Testis (tissue), 3 donors: Measurements from ENCODE around the gene MGLL. TPM values are rescaled to one million over a fixed set of nuclear protein-coding genes. Genes with fewer than 3 reads are reported as not detected.
A peak's percentile ranks its signal among the peaks of the same experiment; 100 is the strongest.

Experiments
- DNase-seq: peaks from one replicate; pipeline ENCODE4 v3.0.0-alpha.2; 2019
- H3K27ac ChIP-seq, 2 donors: fragments of 200-600 bp; sonication (generic); one replicate each; pipeline ENCODE4 v1.5.1; 2019
- H3K27me3 ChIP-seq: fragments of 200-600 bp; sonication (generic); one replicate; pipeline ENCODE4 v1.5.1; 2019
- H3K36me3 ChIP-seq: fragments of 200-600 bp; sonication (generic); one replicate; pipeline ENCODE4 v1.5.1; 2017; ENCODE audit warnings: low read depth; ENCODE audit errors: missing control alignments
- H3K4me1 ChIP-seq: fragments of 200-600 bp; sonication (generic); one replicate; pipeline ENCODE4 v1.5.1; 2019
- H3K4me3 ChIP-seq, 2 donors: fragments of 200-600 bp; sonication (generic); one replicate each; pipeline ENCODE4 v1.5.1; 2017 to 2019
- H3K9me3 ChIP-seq: fragments of 200-600 bp; sonication (generic); one replicate; pipeline ENCODE4 v1.5.1; 2017
- POLR2A ChIP-seq: fragments of 450-650 bp; IDR thresholded peaks from one replicate; pipeline ENCODE4 v1.6.1; 2017; ENCODE audit warnings: antibody characterized with exemption, mild to moderate bottlenecking, moderate library complexity
- WGBS, 2 donors: methylation state at CpG; one replicate each; pipeline ENCODE4 v1.1.5; 2018; 5-methylcytosine and 5-hydroxymethylcytosine counted together
- intact Hi-C: fragments of 100-400 bp; cut with DNase I; formaldehyde crosslinking; loops from one replicate; pipeline ENCODE4 v1.15.1; 2023; ENCODE audit warnings: low total_unique reads
- polyA plus RNA-seq: library from polyadenylated mRNA; stranded (reverse); fragments of 350-450 nt; fragmentation: Illumina TruSeq; extraction: RNeasy Lipid Tissue Mini Kit (QIAGEN cat#74804); gene quantifications from one replicate; pipeline ENCODE4 v1.2.3, GENCODE V29; 2014; ENCODE audit warnings: low read depth, low replicate concordance; ENCODE audit not compliant: insufficient read depth
- total RNA-seq, 2 donors: library from RNA; depleted of rRNA; stranded (reverse); fragments of >200 nt; gene quantifications; one replicate each; pipeline ENCODE4 v1.2.3, GENCODE V29; 2016
- TF ChIP-seq, protein P1 (sequence below), 3 experiments: fragments of 450-650 bp in 2 of 3; fragments of 200-600 bp in 1 of 3; sonication (generic) in 1 of 3; IDR thresholded peaks; one replicate each; pipeline ENCODE4 v1.5.1; 2016 to 2019; ENCODE audit warnings: antibody characterized with exemption in 3 of 3, mild to moderate bottlenecking in 2 of 3, moderate library complexity in 1 of 3

Gene MGLL
- total and polyA plus RNA-seq, 3 donors from 2014 or later = 18.3 to 26.0 (median 19.2) TPM

DNA sequence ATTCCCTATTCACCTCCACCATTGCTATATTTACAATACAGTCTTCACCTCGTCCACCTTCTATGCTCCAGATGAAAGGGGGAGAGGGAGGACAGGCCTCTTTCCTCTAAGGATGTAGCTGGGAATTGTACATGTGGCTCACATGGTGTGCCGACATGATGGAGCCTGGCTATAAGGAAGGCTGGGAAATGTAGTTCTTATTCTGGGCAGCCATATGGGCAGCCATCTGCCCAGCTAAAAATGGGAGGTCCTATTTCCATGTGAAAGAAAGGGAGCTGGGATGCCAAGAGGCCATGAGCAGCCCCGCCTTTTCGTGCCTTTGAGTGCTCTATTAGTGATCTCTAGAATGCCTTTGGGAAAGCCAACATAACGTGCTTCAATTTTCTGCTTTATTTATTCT is 27.1 kb upstream of the MGLL start:
- Histone ChIP-seq H3K27me3 (no peaks in the 10 kb centered on the region), H3K36me3 (no peaks in the 10 kb centered on the region), H3K27ac (no peak overlapping the region), H3K4me1 (peaks cover 7% of the 10 kb centered on the region), H3K4me3 (no peak overlapping the region), H3K9me3 (no peaks in the 10 kb centered on the region)
- DNase-seq = no peak
- intact Hi-C loops = no loop called here
- 89 to 90% methylated on average over 5 of the region's 5 CpGs for WGBS, 2 donors
- TF ChIP-seq, protein P1, sequence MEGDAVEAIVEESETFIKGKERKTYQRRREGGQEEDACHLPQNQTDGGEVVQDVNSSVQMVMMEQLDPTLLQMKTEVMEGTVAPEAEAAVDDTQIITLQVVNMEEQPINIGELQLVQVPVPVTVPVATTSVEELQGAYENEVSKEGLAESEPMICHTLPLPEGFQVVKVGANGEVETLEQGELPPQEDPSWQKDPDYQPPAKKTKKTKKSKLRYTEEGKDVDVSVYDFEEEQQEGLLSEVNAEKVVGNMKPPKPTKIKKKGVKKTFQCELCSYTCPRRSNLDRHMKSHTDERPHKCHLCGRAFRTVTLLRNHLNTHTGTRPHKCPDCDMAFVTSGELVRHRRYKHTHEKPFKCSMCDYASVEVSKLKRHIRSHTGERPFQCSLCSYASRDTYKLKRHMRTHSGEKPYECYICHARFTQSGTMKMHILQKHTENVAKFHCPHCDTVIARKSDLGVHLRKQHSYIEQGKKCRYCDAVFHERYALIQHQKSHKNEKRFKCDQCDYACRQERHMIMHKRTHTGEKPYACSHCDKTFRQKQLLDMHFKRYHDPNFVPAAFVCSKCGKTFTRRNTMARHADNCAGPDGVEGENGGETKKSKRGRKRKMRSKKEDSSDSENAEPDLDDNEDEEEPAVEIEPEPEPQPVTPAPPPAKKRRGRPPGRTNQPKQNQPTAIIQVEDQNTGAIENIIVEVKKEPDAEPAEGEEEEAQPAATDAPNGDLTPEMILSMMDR (IDR thresholded peaks at IDR 0.05) = no peak
- no peak for TF ChIP-seq POLR2A

DNA sequence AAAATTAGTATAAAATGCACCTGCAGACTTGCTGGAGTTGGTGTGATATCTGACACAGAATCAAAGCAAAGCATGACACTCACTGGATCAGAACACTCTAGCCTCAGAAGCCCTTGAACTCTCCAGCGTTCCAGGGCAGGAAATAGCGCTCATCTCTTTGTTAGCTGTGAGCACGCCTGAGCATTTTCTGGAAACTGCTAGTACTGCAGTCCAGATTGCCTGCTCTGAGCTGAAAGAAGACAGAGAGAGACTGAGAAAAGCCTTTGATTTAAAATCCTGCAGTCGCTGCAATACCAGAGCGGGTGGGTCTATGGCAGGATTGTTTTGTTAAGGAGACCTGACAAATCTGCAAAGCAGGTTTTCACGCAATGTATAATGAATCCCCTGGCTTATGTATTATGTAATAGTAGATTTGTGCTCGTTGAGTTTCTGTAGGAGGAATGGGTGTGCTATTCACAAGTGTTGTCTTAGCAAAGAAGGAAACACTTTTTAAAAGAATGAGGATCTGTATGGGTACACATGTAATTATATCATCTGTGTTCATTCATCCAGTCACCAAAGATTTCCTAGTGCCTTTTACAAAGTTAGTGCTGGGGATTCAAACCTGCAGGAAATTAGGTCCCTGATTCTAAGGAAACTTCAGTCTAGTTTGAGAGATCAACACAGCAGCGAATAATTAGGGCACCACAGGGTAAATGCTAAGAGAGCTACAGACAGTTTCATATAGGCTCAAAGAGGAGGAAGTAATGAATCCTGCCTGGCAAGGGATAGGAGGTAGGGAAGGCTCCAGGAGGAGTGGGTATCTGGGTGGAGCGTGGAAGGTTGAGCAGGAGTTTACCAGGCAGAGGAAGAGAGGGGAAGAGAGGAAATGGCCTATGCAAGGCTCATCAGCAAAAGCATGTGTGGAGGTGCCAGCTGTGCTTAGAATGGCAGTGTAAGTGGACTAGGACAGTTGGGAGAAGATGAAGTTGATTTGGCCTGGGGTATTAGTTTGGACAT is 26.1 kb upstream of the MGLL start:
- Histone ChIP-seq H3K4me3 (no peak overlapping the region), H3K27me3 (no peaks in the 10 kb centered on the region), H3K27ac (peak overlapping the region; percentile 4 to 64), H3K4me1 (peaks cover 7% of the 10 kb centered on the region), H3K9me3 (no peaks in the 10 kb centered on the region), H3K36me3 (no peaks in the 10 kb centered on the region)
- peak; percentile 83 for DNase-seq
- WGBS, 2 donors = 44 to 50% methylated on average over 9 of the region's 9 CpGs
- intact Hi-C loops = no loop called here
- TF ChIP-seq POLR2A = no peak
- TF ChIP-seq, protein P1 (IDR thresholded peaks at IDR 0.05) = peak in 1 of 3 experiments; percentile 24

GRCh38 chr3:127847236-127847720 is 25.0 kb upstream of the MGLL start:
- Histone ChIP-seq H3K27me3 (no peaks in the 10 kb centered on the region), H3K4me1 (peaks cover 7% of the 10 kb centered on the region), H3K9me3 (no peaks in the 10 kb centered on the region), H3K36me3 (no peaks in the 10 kb centered on the region), H3K4me3 (no peak overlapping the region), H3K27ac (no peak overlapping the region)
- intact Hi-C loops = no loop called here
- DNase-seq = no peak
- WGBS, 2 donors = 91% methylated on average over 4 of the region's 4 CpGs
- TF ChIP-seq, protein P1 (IDR thresholded peaks at IDR 0.05) = no peak
- no peak for TF ChIP-seq POLR2A

DNA sequence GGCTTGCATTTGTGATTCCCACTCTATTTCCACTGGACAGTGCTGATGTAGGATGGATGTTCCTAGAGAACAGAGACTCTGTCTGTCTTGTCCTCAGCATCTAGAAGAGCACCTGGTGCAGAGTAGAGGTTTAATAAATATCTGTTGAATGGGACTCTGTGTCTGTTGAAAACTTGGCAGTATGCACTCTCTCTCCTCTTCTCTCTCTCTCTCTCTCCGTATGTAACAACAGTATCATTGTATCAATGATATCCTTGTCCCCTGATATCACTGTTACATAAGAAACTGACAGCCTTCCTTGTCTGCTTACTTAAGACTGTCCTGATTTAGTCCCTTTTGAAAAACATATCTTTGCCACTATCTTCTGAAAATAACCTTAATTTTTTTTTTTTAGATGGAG is 24.3 kb upstream of the MGLL start:
- Histone ChIP-seq H3K9me3 (no peaks in the 10 kb centered on the region), H3K27ac (no peak overlapping the region), H3K36me3 (no peaks in the 10 kb centered on the region), H3K4me1 (peaks cover 7% of the 10 kb centered on the region), H3K4me3 (no peak overlapping the region), H3K27me3 (no peaks in the 10 kb centered on the region)
- DNase-seq = no peak
- 58 to 61% methylated on average over 1 of the region's 1 CpG for WGBS, 2 donors
- intact Hi-C loops = no loop called here
- TF ChIP-seq, protein P1 (IDR thresholded peaks at IDR 0.05) = no peak
- TF ChIP-seq POLR2A = no peak
